Measurements from ENCODE around the gene NOPCHAP1. TPM values are rescaled to one million over a fixed set of nuclear protein-coding genes. Genes with fewer than 3 reads are reported as not detected.

Gene NOPCHAP1
- polyA plus RNA-seq, 1 donor (not counting 4 experiments of a cell fraction or from before 2014, with no cell fraction given): 16.7 TPM

GRCh38 chr12:104963757-104964156 lies 22.4 kb upstream of the NOPCHAP1 start:
- Histone ChIP-seq H4K20me1 (ENCODE audit: control insufficient read depth, extremely low read depth, insufficient read depth, low read length) (no peaks in the 10 kb centered on the region), H2AFZ (ENCODE audit: control insufficient read depth, low read length) (no peak overlapping the region), H3K4me2 (ENCODE audit: control insufficient read depth, extremely low read depth, insufficient read depth, low read depth, low read length) (no peak overlapping the region), H3K27ac (ENCODE audit: control insufficient read depth, insufficient read depth, low read length) (no peak overlapping the region), H3K79me2 (ENCODE audit: control insufficient read depth, insufficient read depth, low read length) (no peaks in the 10 kb centered on the region), H3K9me1 (ENCODE audit: control insufficient read depth, extremely low read depth, insufficient read depth, low read length) (no peaks in the 10 kb centered on the region), H3K4me1 (ENCODE audit: control insufficient read depth, extremely low read depth, insufficient read depth, low read length) (peaks cover 10% of the 10 kb centered on the region), H3K4me3 (ENCODE audit: control insufficient read depth in 2 of 3, extremely low read depth in 1 of 3, insufficient read depth in 2 of 3, low read depth in 1 of 3, low read length in 3 of 3) (no peak overlapping the region), H3K27me3 (ENCODE audit: control insufficient read depth, extremely low read depth, insufficient read depth, low read length) (no peaks in the 10 kb centered on the region), H3K36me3 (ENCODE audit: control insufficient read depth in 2 of 2, extremely low read depth in 1 of 2, insufficient read depth in 2 of 2, low read length in 2 of 2) (no peaks in the 10 kb centered on the region), H3K9ac (ENCODE audit: control insufficient read depth, extremely low read depth, insufficient read depth, low read length) (no peak overlapping the region), H3K9me3 (ENCODE audit: control insufficient read depth, low read depth, low read length) (no peaks in the 10 kb centered on the region)
- no peak for FAIRE-seq
- dilution Hi-C loops (cut with MboI; ENCODE audit: extremely low pct_ligation_motif_present, low sequenced_read_pairs): no loop called here
- no peak for DNase-seq (ENCODE audit: low read depth, low spot score)
- TF ChIP-seq EZH2 (IDR thresholded peaks at IDR 0.05; ENCODE audit: low read length) (no peak), CTCF (optimal IDR thresholded peaks at IDR 0.05 in 1 of 3, IDR thresholded peaks at IDR 0.05 in 1 of 3, conservative IDR thresholded peaks at IDR 0.05 in 1 of 3; ENCODE audit: extremely low read depth in 1 of 3, insufficient read depth in 2 of 3, low read length in 3 of 3) (no peak)

- Histone ChIP-seq H3K9me1 (ENCODE audit: control insufficient read depth, extremely low read depth, insufficient read depth, low read length) (no peaks in the 10 kb centered on the region), H3K9me3 (ENCODE audit: control insufficient read depth, low read depth, low read length) (no peaks in the 10 kb centered on the region), H3K4me3 (ENCODE audit: control insufficient read depth in 2 of 3, extremely low read depth in 1 of 3, insufficient read depth in 2 of 3, low read depth in 1 of 3, low read length in 3 of 3) (no peak overlapping the region), H3K9ac (ENCODE audit: control insufficient read depth, extremely low read depth, insufficient read depth, low read length) (no peak overlapping the region), H4K20me1 (ENCODE audit: control insufficient read depth, extremely low read depth, insufficient read depth, low read length) (no peaks in the 10 kb centered on the region), H2AFZ (ENCODE audit: control insufficient read depth, low read length) (no peak overlapping the region), H3K4me1 (ENCODE audit: control insufficient read depth, extremely low read depth, insufficient read depth, low read length) (peaks cover 5% of the 10 kb centered on the region), H3K79me2 (ENCODE audit: control insufficient read depth, insufficient read depth, low read length) (no peaks in the 10 kb centered on the region), H3K4me2 (ENCODE audit: control insufficient read depth, extremely low read depth, insufficient read depth, low read depth, low read length) (no peak overlapping the region), H3K27ac (ENCODE audit: control insufficient read depth, insufficient read depth, low read length) (no peak overlapping the region), H3K27me3 (ENCODE audit: control insufficient read depth, extremely low read depth, insufficient read depth, low read length) (no peaks in the 10 kb centered on the region), H3K36me3 (ENCODE audit: control insufficient read depth in 2 of 2, extremely low read depth in 1 of 2, insufficient read depth in 2 of 2, low read length in 2 of 2) (no peaks in the 10 kb centered on the region)
- no peak for FAIRE-seq
- TF ChIP-seq CTCF (optimal IDR thresholded peaks at IDR 0.05 in 1 of 3, IDR thresholded peaks at IDR 0.05 in 1 of 3, conservative IDR thresholded peaks at IDR 0.05 in 1 of 3; ENCODE audit: extremely low read depth in 1 of 3, insufficient read depth in 2 of 3, low read length in 3 of 3) (no peak), EZH2 (IDR thresholded peaks at IDR 0.05; ENCODE audit: low read length) (no peak)
- dilution Hi-C loops (cut with MboI; ENCODE audit: extremely low pct_ligation_motif_present, low sequenced_read_pairs): no loop called here
- no peak for DNase-seq (ENCODE audit: low read depth, low spot score)
Measured at GRCh38 chr12:104964167-104964855, 21.8 kb upstream of the NOPCHAP1 start.

All from keratinocyte (primary cell).